C1 segment of cervical spinal cord (tissue), 14 donors: ENCODE measurements around the gene TRMO.

ENCODE experiments used
- DNase-seq, 14 donors: peaks; one replicate each; lab custom pipeline; 2025; lab: John Stamatoyannopoulos, UW

The TRMO gene

DNA sequence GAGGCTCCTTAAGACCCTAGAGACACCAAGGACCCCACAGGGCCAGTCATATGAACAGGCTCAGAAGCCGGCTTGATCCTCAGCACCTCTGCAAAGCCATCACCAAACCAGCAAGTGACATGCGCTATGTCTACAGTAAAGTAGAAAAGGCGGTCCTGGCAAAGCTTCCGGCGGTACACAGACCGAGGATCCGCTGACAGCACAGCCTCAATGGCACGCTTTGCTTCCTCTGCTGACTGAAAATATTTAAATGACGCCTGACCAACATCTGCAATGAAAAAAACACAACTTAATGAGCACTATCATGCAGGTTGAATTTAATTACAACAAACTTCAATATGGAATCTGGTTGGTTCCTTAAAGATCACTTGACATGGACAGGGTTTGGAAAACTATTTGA lies 17.6 kb downstream of the TRMO start:
- DNase-seq, result no peak

DNA sequence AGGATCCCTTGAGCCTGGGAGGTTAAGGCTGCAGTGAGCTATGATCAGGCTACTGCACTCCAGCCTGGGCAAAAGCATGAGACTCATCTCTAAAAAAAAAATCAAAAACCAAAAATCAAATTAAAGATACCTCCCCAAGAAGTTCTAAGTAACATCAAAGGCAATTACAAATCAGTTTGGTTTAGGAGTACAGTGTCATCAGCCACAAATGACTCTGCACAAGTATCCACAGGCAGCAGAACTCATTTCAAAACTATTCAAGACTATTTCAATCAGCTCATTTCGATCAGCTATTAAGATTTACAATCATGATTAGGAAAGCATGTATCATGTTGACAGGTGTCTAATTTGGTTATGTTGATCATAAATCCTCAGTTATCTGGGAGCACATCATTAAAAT lies 19.1 kb downstream of the TRMO start:
- no peak for DNase-seq

DNA sequence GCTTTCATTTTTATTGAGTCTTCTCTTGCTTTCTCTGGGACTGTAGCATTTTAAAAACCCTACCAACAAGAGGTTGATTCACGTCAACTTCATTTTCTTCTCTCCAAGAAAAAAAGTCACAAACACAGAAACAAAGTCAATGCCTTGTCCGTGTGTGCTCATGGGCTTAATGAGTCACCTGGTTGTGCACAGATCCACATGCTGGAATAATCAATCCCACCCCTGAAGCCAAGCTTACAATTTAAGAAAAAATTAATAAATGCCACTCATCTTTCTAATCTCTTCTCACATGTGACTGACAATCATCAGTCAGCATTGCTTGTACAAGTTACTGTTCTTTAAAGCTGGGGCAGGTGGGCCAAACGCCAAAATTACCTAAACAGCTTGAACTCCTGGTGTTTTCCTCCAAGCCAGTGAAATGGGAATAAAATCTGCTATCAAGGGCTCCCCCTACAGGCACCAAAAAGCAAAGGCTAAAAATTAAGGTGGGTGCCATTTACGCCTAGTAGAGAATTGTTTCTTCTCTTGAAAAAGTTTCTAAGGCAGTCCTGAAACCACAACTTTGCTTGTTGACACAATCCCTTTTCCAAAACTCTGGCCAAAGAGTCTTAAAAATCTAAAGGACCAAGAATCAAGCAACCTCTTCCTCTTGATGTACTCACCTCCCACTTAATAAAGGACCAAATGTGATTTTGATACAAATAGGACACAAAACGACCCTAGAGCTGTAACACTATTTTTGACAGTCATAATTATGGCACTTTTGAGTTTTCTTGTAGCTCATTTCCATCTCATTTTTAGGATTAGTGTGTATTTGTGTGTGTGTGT lies 21.3 kb downstream of the TRMO start:
- DNase-seq, result peak in 1 of 14 donors; percentile 40

DNA sequence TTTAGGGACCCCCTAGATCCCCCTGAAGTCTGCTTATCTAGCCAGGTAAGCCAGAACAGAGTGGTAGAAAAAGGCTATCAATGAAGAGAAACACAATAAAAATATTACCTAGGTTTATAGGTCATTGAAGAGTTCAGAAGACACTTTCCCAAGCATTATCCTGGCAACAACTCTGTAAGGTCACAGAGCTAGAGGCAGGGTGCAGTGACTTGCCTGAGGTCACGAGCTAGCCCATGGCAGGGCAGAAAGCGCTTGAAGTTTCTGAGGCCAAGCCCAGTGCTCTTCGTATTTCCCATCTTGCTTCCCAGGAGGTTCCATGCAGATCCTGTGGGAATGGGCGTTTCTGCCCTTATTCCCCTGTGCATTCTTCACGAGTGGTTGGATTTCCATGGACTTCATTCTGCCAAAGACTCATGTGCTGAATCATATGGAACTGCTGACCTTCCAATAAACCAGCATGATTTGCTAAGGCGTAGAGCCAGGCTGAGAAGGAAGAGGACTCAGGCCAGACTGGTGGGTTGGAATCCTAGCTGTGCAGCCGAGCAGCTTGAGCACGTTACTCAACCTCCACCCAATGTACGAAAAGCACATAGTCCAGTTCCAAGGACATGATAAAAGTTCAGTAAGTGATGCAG lies 22.1 kb downstream of the TRMO start:
- no peak for DNase-seq

DNA sequence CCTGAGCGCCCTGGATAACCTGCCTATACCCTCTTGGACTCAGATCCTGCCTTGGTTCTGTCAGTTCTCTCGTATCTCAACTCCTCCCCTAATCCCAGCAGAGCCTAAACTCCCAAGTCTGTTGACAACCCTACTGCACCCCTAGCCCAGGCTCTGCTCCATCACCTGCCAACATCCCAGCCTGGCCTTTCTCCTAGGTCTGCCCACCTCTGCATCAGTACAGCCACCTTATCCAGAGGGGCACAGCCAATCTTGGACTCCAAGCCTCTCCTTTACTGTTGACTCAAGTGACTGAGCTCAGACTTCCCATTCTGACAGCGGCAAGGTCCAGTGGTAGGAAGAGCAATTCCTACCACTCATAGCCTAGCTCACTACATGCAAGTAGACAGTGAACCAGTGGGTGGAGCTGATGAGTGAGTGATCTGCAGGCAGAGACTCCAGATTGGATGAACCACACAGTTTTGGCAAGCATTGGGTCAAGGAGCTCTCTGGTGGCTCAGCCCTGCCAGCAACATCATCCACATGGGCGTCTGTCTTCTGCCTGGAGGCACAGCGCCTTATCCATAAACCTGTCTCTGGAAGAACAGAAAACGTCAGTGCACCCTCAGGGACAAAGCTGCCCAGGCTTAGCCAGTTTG lies 26.5 kb downstream of the TRMO start:
- DNase-seq, result no peak

DNA sequence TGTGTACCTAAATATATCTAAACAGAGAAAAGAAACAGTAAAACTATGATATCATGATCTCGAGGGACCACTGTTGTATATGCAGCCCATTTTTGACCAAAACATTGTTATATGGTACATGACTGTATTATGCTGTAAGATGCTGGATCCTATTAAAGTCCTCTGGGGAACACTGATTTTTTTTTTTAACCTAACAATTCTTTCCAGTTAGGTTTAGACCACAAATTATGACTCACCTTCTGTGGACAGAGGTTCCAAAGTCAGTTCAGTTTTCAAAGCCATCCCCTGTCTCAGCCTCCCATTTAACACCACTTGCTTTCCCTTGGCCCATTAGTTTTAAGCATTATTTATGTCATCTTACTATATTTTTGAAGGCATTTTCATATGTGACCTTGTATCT lies 27.1 kb downstream of the TRMO start:
- no peak for DNase-seq

DNA sequence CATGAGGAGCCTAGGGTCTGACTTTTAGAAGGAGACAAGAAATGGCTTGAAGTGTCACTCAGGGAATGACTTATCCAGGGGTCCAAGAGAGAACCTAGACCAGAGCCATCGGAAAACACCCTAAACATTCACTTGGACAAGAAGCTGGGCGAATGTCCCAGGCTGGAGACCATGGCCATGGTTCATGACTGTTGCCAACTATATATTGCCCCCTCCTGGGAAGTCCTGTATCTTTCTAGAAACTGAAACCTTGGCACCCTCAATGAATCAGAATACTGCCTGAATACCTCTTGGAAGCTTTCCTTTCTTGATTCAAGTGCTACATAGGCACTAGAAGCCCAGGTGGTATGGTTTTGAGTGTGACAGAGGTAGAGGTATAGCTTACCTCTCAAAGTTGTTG lies 29.9 kb downstream of the TRMO start:
- no peak for DNase-seq

DNA sequence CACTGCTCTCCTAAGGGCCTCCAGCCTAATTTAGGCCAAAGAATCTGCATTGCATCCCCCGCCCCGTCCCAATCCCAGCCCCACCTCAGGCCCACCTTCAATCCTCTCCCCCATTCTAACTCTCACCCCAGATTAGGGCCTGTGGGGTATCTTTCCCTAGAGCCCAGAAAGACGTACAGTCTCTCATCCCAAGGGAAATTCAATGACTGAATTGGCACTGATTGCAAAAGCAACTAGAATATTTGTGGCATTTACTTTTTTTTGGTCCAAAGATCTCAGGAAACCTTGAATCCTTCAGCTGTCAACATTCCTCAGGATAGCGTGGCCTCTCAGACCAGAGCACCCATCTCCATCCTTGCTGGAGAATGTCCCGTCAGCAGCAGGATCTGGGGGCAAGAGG lies 30.6 kb downstream of the TRMO start:
- no peak for DNase-seq

DNA sequence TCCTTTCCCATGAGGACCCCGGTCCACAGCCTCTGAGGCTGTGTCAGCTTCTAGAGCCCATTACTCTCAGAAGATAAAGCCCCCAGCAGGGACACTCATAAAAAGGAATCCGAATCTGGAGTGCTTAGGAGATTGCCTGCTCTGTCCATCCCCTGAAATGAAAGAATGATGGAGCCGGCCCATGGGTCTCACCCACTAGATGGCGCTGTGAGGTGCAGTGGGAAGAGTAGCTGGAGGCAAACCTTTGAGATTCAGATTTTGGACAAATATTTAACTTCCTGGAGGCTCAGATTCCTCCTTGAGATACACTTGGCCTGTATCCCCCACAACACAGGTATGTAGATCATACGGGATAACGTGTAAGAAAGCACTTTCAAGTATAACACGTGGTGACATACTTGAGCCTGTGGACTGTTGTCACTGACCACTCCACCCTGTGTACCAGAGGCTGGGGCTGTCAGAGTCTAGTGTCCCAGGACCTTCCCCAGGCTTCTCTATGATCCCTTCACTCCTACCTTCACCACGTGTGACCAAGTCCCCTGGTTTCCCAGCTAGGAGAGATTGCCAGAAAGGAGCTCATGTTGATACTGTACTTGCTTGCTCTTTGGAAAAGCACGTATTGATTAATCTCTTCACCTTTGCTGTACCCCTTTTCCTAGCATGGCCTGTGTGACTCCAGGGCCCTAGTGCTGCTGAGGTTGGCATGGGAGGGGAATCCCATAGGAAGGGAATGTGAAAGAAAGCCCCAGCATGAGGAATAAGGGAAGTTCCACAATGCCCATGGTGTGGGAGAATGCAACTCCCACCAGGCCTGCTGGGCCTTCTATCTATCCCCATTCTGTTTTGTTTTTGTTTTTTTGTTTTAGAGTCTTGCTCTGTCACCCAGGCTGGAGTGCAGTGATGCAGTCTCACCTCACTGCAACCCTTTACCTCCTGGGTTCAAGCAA lies 32.1 kb downstream of the TRMO start:
- no peak for DNase-seq

DNA sequence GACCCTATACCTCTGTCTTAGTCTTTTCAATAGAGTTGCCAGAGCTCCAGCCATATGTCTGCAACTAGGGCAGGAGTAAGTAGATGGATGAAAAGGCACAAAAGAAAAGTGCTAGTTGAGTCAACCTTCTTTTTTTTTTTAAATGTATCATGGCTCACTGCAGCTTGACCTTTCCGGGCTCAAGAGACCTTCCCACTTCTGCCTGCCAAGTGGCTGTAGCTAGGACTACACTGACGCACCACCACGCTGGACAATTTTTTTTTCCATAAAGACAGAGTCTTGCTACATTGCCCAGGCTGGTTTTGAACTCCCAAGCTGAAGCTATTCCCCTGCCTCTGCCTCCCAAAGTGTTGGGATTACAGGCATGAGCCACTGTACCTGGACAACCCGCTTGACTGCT lies 42.0 kb downstream of the TRMO start:
- DNase-seq, result peak in 1 of 14 donors; percentile 19

DNA sequence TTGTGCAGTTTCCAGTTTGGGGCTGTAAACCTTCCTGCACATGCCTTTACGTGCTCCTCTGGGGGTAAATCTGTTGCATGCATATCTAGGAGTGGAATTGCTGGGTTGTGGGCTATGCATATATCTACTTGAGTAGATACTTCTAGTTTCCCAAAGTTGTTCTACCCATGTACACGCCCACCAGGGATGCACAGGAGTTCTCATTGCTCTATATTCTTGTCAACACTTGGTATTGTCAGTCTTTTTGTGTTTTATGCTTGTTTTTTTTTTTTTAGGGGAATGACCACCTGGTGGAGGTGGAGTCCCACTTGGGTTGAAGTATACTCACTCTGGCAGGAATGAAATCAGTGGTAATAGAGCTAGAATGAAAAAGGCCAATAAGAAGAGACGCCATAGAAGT lies 46.2 kb downstream of the TRMO start:
- no peak for DNase-seq

DNA sequence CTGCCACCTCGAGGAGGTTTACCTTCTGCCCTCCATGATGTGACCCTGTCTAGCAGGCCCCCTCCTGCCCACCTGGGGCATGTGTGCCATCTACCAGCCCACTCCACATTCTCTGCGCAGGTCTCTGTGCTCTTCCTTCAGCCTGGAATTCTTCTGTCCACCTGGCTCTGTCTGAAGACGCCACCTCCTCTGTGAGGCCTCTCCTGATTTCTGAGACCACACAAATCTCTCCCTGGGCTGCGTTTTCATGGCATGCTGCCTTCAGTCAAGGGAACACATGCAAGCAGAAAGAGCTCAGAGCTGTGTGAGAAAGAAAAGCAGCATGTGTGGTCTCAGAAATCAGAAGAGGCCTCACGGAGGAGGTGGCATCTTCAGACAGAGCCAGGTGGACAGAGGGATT lies 47.2 kb downstream of the TRMO start:
- no peak for DNase-seq

DNA sequence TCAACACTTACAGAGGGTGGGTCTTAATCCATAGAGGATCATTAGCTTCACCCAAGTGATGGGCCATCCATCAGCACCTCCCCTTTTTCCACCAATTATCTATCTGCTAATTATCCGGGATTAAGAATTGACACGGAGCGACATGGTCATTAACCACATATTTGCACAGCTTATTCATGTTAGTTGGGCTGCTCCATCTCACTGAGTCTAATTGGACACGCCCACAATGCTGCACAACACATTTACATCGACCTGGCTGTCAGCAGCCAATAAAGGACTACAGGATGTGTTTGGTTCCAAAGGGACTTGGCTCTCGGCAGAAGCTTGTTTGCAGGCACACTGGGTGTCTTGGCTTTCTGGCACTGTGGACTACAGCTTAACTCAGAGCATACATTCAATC lies 47.7 kb downstream of the TRMO start:
- DNase-seq, result no peak

DNA sequence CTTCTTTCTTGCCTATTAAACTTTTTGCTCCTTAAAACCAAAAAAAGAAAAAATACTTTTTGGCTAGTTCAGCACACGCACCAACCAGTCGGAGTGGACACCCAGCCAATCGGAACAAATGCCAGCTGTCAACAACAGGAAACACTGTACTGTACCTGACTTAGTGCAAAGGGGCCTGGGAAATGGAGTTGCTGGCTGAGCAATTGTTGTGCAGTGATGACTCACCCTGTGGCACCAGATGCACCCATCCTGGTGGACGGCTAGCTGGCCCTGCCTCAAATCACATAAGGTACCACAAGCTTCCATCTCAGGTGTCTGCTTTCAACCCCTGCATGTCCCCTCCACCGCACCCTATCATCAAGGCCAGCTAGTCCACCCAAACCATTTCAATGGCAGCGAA lies 48.4 kb downstream of the TRMO start:
- no peak for DNase-seq

DNA sequence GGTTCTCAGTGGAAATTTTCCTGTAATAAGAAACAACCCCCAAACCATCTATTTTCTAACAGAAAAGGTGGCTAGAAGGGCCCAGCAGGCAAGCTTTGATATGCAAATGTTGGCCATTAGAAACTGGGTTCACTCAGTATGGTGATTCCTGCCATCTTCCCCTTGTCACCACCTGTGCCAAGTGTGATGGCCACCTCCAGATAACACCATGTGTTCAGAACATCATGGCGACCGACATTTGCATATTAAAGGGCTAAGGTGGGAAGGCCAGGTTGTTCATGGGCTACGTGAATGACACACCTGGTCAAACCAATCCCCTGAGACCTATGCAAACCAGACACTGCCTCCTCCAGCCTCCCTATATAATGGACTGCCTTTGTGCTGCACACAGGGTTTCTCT lies 48.9 kb downstream of the TRMO start:
- no peak for DNase-seq

DNA sequence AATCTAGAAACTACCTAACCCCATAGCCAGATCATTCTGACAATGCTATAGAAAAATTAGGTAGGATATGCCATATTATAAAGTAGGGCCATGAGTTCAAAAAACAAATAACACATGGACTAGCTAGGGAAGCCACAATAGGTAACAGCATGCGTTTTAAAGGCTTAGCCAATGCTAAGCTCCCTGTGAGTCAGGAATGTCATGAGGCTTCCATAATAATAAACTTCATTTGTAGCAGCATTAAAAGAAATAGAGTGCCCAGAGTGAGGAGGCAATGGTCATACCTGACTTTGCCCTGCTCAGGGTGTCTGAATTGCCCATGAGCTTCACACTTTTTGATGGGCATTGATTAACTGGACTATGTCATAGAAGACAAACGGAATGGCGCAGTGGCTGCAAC lies 53.4 kb downstream of the TRMO start:
- DNase-seq, result no peak

DNA sequence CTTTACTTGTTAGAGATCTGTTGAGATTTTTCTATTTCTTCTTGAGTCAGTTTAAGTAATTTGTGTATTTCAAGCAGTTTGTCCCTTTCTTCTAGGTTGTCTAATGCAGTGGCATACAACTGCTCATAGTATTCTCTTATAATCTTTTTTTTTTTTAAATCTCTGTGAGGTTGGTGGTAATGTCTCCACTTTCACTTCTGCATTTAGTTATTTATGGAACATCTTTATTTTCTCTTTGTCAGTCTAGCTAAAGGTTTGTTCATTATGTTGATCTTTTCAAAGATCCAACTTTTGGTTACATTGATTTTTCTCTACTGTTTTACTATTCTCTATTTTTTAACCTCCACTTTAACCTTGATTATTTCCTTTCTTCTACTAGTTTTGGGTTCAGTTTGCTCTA lies 55.5 kb downstream of the TRMO start:
- DNase-seq, result no peak

DNA sequence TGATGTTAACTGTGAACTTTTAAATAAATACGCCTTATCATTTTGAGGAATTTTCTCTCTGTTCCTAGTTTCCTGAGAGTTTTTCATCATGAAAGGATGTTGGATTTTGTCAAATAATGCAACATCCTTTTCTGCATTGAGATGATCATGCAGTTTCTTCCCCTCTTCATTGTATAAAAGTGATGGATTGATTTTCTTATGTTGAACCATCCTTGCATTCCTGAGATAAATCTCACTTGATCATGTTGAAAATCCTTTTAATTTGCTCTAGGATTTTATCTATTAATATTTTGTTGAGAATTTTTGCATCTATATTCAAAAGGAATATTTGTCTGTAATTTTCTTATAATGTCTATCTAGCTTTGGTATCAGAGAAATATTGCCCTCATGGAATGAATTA lies 56.0 kb downstream of the TRMO start:
- DNase-seq, result no peak

DNA sequence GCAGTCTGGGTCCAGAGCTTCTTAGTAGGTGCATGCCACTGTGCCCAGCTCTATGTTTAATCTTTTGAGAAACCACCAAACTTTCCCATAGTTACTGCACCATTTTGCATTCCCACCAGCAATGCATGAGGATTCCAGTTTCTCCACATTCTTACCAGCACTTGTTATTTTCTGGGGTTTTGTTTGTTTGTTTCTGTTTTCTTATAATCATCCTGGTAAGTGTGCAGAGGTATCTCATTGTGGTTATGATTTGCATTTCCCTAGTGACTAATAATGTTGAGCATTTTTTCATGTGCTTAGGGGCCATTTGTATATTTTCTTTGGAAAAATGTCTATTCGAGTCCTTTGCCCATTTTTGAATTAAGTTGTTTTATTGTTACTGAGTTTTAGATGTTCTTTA lies 57.9 kb downstream of the TRMO start:
- no peak for DNase-seq

DNA sequence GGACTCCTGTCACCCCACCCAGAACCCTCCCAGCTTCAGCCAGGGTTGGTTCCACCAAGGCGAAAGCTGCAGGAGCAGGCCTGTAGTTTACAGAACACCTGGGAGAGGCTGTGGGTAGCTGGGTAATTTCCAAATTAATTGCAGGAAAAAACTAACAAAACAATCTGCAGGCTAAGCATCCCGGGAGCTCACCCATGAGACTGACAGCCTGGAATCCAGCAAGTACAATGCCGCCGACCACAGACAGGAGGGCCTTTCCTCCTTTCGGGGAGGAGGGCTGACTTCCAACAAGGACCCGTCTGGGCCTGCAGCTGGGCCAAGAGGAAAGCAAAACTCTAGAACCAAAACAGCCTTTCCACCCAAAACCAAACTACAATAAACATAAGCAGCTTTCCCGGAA lies 59.0 kb downstream of the TRMO start:
- peak in 1 of 14 donors; percentile 9 for DNase-seq

DNA sequence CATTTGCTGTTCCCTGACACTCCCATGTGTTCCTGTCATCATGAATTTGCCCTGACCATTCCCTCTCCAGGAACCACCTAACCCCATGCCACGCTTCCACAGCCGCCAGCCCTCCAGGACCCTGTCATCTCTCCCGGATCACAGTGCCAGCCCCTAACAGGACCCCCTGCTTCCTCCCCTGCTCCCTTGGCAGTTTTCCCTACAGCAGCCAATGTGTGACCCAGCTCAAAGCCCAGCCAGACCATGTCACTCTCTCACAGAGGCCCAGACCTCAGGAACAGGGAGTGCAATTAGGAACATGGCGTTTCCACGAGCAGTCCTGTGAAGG lies 61.2 kb downstream of the TRMO start:
- no peak for DNase-seq
